Measurements from ENCODE around the gene SUMF2. TPM values are rescaled to one million over a fixed set of nuclear protein-coding genes. Genes with fewer than 3 reads are reported as not detected.

The SUMF2 gene
- total and polyA plus RNA-seq, 2 of the 13 experiments (the other 11 are each of a cell fraction or from before 2014, with no cell fraction given) = 48.9 to 54.4 TPM

GRCh38 chr7:56051339-56052191 is 12.5 kb upstream of the SUMF2 start, which contains the start of the genes CCT6A and PSPH (continued):
- no peak for TF ChIP-seq THRA (CRISPR knock-in tag; IDR thresholded peaks at IDR 0.05; ENCODE audit: borderline replicate concordance)
- TF ChIP-seq ARID3A (IDR thresholded peaks at IDR 0.05; ENCODE audit: low read depth, low read length) = no peak
- TF ChIP-seq PHF5A (CRISPR knock-in tag; IDR thresholded peaks at IDR 0.05; ENCODE audit: low read depth, unreplicated experiment) = peak; percentile 25
- TF ChIP-seq KDM4B (CRISPR knock-in tag; IDR thresholded peaks at IDR 0.05) = peak; percentile 32; the same call in 1 of the 2 replicates
- no peak for TF ChIP-seq ZNF446 (CRISPR knock-in tag; IDR thresholded peaks at IDR 0.05)
- no peak for TF ChIP-seq PRDM4 (CRISPR knock-in tag; IDR thresholded peaks at IDR 0.05; ENCODE audit: borderline replicate concordance)
- TF ChIP-seq YEATS4 (CRISPR knock-in tag; IDR thresholded peaks at IDR 0.05; ENCODE audit: borderline replicate concordance) = peak; percentile 92
- TF ChIP-seq HCFC1 (IDR thresholded peaks at IDR 0.05; ENCODE audit: low read depth, low read length) = no peak; the same call in 1 of the 2 replicates
- TF ChIP-seq MXD1 (CRISPR knock-in tag; IDR thresholded peaks at IDR 0.05) = peak; percentile 89
- peak; percentile 76 for TF ChIP-seq NR2C2 (CRISPR knock-in tag; IDR thresholded peaks at IDR 0.05; ENCODE audit: borderline replicate concordance)
- TF ChIP-seq GATAD1 (CRISPR knock-in tag; IDR thresholded peaks at IDR 0.05) = peak; percentile 91
- TF ChIP-seq TSC22D2 (CRISPR knock-in tag; IDR thresholded peaks at IDR 0.05; ENCODE audit: borderline replicate concordance) = no peak
- TF ChIP-seq NR2F1 (CRISPR knock-in tag; IDR thresholded peaks at IDR 0.05) = peak in 1 of 2 experiments; percentile 25; a peak in 1 of 4 replicates
- TF ChIP-seq RARA (CRISPR knock-in tag; IDR thresholded peaks at IDR 0.05) = 0 out of 2 replicates have a peak, but pooled peaks have one; percentile 15
- no peak for TF ChIP-seq ZNF354B (CRISPR knock-in tag; IDR thresholded peaks at IDR 0.05)
- no peak for TF ChIP-seq ZNF280B (CRISPR knock-in tag; IDR thresholded peaks at IDR 0.05; ENCODE audit: borderline replicate concordance)
- no peak for TF ChIP-seq ZMAT5 (CRISPR knock-in tag; IDR thresholded peaks at IDR 0.05; ENCODE audit: borderline replicate concordance, low read depth)
- TF ChIP-seq JDP2 (CRISPR knock-in tag; IDR thresholded peaks at IDR 0.05; ENCODE audit: borderline replicate concordance) = no peak
- TF ChIP-seq ZNF460 (CRISPR knock-in tag; IDR thresholded peaks at IDR 0.05; ENCODE audit: borderline replicate concordance) = peak; percentile 49; the same call in 1 of the 2 replicates
- TF ChIP-seq ZNF337 (CRISPR knock-in tag; IDR thresholded peaks at IDR 0.05; ENCODE audit: borderline replicate concordance, low read depth) = peak; percentile 65; the same call in 1 of the 2 replicates

All from HepG2 (cell line).